Measurements from ENCODE around the gene CRADD.

GRCh38 chr12:93937812-93938211, 260.6 kb downstream of the CRADD start:
- no peak for TF ChIP-seq CTCF (IDR thresholded peaks at IDR 0.05)
- no peak for TF ChIP-seq EZH2 (IDR thresholded peaks at IDR 0.05)
- TF ChIP-seq EZH2phosphoT487 (IDR thresholded peaks at IDR 0.05) = no peak
